ENCODE results near the gene DCDC2B.

DCDC2B gene

DNA sequence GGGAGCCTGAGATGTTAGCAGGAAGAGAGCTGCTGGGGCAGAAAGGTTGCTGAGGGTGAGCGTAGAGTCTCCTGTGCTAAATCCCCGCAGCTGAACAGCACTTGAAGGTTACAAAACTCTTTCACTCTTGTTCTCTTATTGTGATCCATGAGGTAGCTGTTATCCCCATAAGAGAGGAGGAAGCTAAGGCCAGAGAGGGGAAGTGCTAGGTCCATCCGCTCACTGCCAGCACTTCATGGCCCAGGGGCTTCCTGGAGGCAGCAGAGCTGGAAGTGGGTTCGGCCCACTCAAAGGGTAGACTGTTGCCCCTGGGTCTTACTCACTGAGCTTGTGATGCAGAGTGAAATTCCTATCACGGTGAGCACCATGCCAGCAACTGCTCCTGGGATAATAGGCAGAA lies 7.7 kb downstream of the DCDC2B start:
- ChIA-PET POLR2A (interaction anchor here (0.9 to 2.1 kb wide), 3 partner anchors 11 to 119 kb away, joined by 3 to 22 read pairs (median 6); partner anchors contain the start of genes CCDC28B, IQCC and MARCKSL1), CTCF (interaction anchor here (0.8 to 8.0 kb wide), 35 partner anchors 10 to 198 kb away, joined by 3 to 103 read pairs (median 9); partner anchors contain the start of genes BSDC1, CCDC28B, FAM167B and FAM229A)
- no peak for DNase-seq (ENCODE audit: low read depth, low spot score)
- TF ChIP-seq, protein P1, sequence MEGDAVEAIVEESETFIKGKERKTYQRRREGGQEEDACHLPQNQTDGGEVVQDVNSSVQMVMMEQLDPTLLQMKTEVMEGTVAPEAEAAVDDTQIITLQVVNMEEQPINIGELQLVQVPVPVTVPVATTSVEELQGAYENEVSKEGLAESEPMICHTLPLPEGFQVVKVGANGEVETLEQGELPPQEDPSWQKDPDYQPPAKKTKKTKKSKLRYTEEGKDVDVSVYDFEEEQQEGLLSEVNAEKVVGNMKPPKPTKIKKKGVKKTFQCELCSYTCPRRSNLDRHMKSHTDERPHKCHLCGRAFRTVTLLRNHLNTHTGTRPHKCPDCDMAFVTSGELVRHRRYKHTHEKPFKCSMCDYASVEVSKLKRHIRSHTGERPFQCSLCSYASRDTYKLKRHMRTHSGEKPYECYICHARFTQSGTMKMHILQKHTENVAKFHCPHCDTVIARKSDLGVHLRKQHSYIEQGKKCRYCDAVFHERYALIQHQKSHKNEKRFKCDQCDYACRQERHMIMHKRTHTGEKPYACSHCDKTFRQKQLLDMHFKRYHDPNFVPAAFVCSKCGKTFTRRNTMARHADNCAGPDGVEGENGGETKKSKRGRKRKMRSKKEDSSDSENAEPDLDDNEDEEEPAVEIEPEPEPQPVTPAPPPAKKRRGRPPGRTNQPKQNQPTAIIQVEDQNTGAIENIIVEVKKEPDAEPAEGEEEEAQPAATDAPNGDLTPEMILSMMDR (IDR thresholded peaks at IDR 0.05; ENCODE audit: insufficient read depth, low read length, missing control alignments): no peak
- H3K4me3 ChIP-seq (ENCODE audit: low read depth, low read length): no peak overlapping the region

DNA sequence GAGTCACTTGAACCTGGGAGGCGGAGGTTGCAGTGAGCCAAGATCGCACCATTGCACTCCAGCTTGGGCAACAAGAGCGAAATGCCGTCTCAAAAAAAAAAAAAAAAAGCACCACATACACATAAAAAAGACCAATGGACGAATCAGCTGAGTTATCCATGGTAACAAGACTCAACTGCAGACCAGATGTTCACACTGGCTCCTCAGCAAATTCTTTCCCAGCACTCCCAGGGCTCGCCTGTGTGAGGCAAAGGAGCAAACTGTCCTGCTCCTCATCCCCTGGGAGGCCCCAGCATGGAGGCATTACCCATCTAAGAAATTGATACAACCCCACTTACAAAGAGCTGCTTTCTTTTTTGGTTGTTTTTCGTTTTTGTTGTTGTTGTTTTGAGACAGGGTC lies 10.1 kb downstream of the DCDC2B start:
- no peak overlapping the region for H3K4me3 ChIP-seq (ENCODE audit: low read depth, low read length)
- ChIA-PET POLR2A (interaction anchor here (1.0 kb wide), 1 partner anchor 117 kb away, joined by 3 read pairs; the partner anchor contains the start of gene MARCKSL1), CTCF (interaction anchor here (1.2 to 1.5 kb wide), 5 partner anchors 11 to 117 kb away, joined by 3 to 6 read pairs (median 3); partner anchors contain the start of genes DCDC2B and MARCKSL1)
- no peak for DNase-seq (ENCODE audit: low read depth, low spot score)
- TF ChIP-seq, protein P1 (IDR thresholded peaks at IDR 0.05; ENCODE audit: insufficient read depth, low read length, missing control alignments): no peak

DNA sequence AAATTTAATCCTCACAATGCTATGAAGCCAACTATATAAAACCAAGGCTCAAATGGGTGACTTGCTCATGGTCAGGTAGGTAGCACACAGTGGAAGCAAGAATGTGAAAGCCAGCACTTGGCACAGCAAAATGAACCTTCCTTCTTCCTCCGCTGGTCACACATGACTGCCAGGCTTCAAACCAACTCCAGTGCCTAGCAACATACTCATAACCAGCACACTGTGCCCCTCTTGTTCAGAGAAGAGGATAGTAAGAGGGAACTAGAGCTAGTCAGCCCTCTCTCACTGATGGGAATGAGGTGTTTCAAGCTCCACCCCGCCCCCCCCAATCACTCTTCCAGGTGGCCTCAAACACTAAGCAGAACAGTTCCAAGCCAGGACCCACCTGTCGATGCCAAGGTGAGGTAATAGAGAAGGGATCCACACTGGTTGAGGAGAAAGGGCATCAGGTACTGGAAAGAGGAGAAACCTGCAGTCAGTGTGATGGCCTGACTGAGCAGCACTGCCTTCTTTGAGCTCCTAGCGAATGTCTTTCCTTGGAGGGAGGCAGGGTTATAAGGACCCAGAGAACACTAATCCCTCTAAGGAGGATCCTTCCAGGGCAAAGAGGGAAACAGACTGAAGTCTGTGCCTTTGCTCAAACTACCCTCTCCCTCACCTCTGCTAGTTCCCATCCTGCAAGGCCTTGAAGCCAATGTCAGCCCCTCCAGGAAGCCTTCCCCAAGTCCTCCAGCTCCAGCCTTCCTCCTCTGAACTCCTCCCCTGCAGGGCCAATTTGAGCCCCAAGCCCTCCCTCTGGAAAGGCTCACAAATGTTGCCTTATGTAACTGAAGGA lies 12.1 kb downstream of the DCDC2B start:
- H3K4me3 ChIP-seq (ENCODE audit: low read depth, low read length): peak overlapping the region; percentile 92
- POLR2A ChIA-PET: interaction anchor here (0.6 to 1.8 kb wide), 2 partner anchors 115 to 187 kb away, joined by 4 to 6 read pairs; partner anchors contain the start of gene MARCKSL1
- DNase-seq (ENCODE audit: low read depth, low spot score): no peak
- TF ChIP-seq, protein P1 (IDR thresholded peaks at IDR 0.05; ENCODE audit: insufficient read depth, low read length, missing control alignments): no peak
- CTCF ChIA-PET: interaction anchor here (0.8 to 1.1 kb wide), 3 partner anchors 27 to 132 kb away, joined by 3 to 5 read pairs (median 3); no protein-coding TSS in a partner anchor

DNA sequence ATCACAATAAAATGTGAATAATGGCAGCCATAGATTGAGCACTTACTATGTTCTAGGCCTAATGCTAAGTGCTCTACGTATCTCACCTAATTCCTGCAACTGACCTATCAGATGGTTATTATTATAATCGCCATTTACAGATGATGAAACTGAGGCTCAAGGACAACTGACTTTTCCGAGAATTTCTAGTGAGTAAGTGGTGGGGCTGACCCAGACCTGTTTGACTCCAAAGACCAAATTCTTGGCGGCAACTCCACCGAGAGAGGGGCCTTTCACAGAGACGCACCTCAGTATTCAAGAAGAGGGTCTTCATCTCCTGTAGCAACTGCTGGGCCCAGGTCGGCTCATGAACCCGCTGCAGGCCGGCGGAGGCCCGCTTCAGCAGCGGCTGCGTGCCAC lies 12.7 kb downstream of the DCDC2B start:
- H3K4me3 ChIP-seq (ENCODE audit: low read depth, low read length): peak overlapping the region; percentile 92
- ChIA-PET CTCF (interaction anchor here (1.1 kb wide), 1 partner anchor 131 kb away, joined by 3 read pairs; no protein-coding TSS in a partner anchor), POLR2A (interaction anchor here (1.8 kb wide), 1 partner anchor 115 kb away, joined by 6 read pairs; the partner anchor contains the start of gene MARCKSL1)
- TF ChIP-seq, protein P1 (IDR thresholded peaks at IDR 0.05; ENCODE audit: insufficient read depth, low read length, missing control alignments): no peak
- DNase-seq (ENCODE audit: low read depth, low spot score): no peak

DNA sequence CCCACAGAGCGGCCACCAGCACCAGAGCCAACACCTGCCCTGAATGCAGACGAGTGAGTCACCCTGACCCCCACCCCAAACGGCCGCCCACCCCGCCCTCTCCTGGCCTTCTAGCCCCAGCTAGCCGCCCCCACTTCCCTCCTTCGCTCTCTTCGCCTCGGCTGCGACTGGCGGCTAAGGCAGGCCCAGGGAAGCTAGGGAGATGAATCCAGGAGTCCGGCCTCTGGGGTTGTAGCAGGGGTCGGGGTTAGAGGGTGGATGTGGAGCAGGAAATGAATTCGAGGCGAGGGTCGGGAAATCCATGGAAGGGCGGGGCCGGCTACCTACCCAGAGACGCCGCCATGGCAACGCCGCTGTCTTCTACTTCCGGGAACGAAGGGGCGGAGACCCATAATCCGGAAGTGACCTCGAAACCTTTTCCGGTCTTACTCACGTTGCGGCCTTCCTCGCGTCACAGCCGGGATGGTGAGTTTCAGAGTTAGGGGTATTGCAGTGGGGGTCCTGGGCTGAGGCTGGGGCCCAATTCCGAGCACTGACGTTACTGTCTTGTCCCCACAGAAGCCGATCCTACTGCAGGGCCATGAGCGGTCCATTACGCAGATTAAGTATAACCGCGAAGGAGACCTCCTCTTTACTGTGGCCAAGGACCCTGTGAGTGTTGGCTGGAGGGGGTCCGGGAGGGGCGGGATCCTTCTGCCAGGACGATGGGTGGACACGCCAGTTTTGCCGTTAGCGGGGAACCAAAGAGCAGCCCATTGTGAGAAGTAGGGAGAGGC lies 13.3 kb downstream of the DCDC2B start, which contains the start of the genes EIF3I and TMEM234:
Gene EIF3I, plus strand, starts transcription at position 428 of the 776 bp plus-strand sequence. Its CDS starts 35 bp downstream, at position 463.
Gene TMEM234, minus strand, starts transcription at position 374 of the 776 bp plus-strand sequence. Its CDS starts 31 bp downstream, at position 343.
- CTCF ChIA-PET: interaction anchor here (1.0 kb wide), 1 partner anchor 114 kb away, joined by 4 read pairs; the partner anchor contains the start of gene MARCKSL1

More for the DNA sequence above, 13.3 kb downstream of the DCDC2B start, which contains the start of the genes EIF3I and TMEM234:
- DNase-seq (ENCODE audit: low read depth, low spot score): no peak
- TF ChIP-seq, protein P1 (IDR thresholded peaks at IDR 0.05; ENCODE audit: insufficient read depth, low read length, missing control alignments): no peak
- H3K4me3 ChIP-seq (ENCODE audit: low read depth, low read length): peak within 1 kb of the TSS; percentile 92
- POLR2A ChIA-PET: interaction anchor here (0.7 kb wide), 1 partner anchor 113 kb away, joined by 3 read pairs; no protein-coding TSS in a partner anchor

All from AG04449 (cell line).